Endothelial cell of umbilical vein (primary cell): Measurements from ENCODE around the gene SAMD4A. TPM values are rescaled to one million over a fixed set of nuclear protein-coding genes. Genes with fewer than 3 reads are reported as not detected.

ENCODE experiments used
- BruUV-seq: library from RNA; stranded (reverse); fragments of 400-500 nt; replicated peaks from 2 replicates; lab custom pipeline; 2021; lab: Mats Ljungman, UMichigan
- CTCF ChIA-PET: fragments of 300-600, 350-600 bp; sonication (Branson Sonifier 250); formaldehyde crosslinking; loops from one replicate; lab custom pipeline; 2021; ENCODE audit warnings: antibody characterized with exemption, inconsistent platforms; lab: Charles Lee
- POLR2A ChIA-PET: fragments of 300-600, 350-600 bp; sonication (Branson Sonifier 250); formaldehyde crosslinking; loops from one replicate; lab custom pipeline; 2021; ENCODE audit warnings: antibody characterized with exemption, inconsistent platforms; lab: Charles Lee
- DNase-seq: peaks from one replicate; pipeline ENCODE4 v3.0.0-alpha.2; 2011; ENCODE audit warnings: low read depth, low spot score
- FAIRE-seq: peaks from 2 replicates; lab custom pipeline; 2011; peaks lifted over from hg19 to GRCh38; lab: Jason Lieb, UNC
- H2AFZ ChIP-seq: 2 replicates; pipeline ENCODE4 v1.6.0; 2012; ENCODE audit warnings: low read depth, low read length, control low read depth, inconsistent platforms
- H3K27ac ChIP-seq: 2 replicates; pipeline ENCODE4 v1.5.1; 2011; ENCODE audit warnings: low read depth, mild to moderate bottlenecking, control low read depth, low read length, moderate library complexity; ENCODE audit not compliant: insufficient read depth
- H3K27me3 ChIP-seq, 2 experiments: 2 replicates each; pipeline versions ENCODE4 v1.6.0 to v1.6.1; 2011; ENCODE audit warnings: low read length in 2 of 2, mixed read lengths in 1 of 2; ENCODE audit not compliant: control insufficient read depth in 2 of 2, insufficient read depth in 2 of 2
- H3K36me3 ChIP-seq, 2 experiments: 2 replicates in 1 of 2; 3 replicates in 1 of 2; pipeline ENCODE4 v1.5.1; 2011; ENCODE audit warnings: low read length in 2 of 2, mild to moderate bottlenecking in 1 of 2, moderate library complexity in 1 of 2; ENCODE audit not compliant: control insufficient read depth in 2 of 2, insufficient read depth in 2 of 2; ENCODE audit errors: extremely low read depth in 1 of 2
- H3K4me1 ChIP-seq: 3 replicates; pipeline ENCODE4 v1.5.1; 2011; ENCODE audit warnings: mild to moderate bottlenecking, low read length; ENCODE audit not compliant: control insufficient read depth, insufficient read depth; ENCODE audit errors: extremely low read depth
- H3K4me2 ChIP-seq: 2 replicates; pipeline ENCODE4 v1.6.1; 2011; ENCODE audit warnings: low read length, control low read depth, mixed read lengths; ENCODE audit not compliant: insufficient read depth
- H3K4me3 ChIP-seq, 3 experiments: fragments of 200-600 bp in 1 of 3; sonication (generic), shearing (Covaris generic) in 1 of 3; replicated peaks in 1 of 3; 2 replicates each; pipeline ENCODE4 v1.5.1; 2011 to 2016; ENCODE audit warnings: control low read depth in 3 of 3, low read length in 3 of 3, mild to moderate bottlenecking in 2 of 3, inconsistent platforms in 1 of 3, low read depth in 1 of 3, moderate library complexity in 1 of 3; ENCODE audit not compliant: insufficient read depth in 1 of 3
- H3K79me2 ChIP-seq: 2 replicates; pipeline ENCODE4 v1.6.0; 2012; ENCODE audit warnings: low read length, inconsistent platforms; ENCODE audit not compliant: control insufficient read depth, insufficient read depth
- H3K9ac ChIP-seq: replicated peaks from 2 replicates; pipeline ENCODE3; 2011; ENCODE audit warnings: low read length, control low read depth; ENCODE audit not compliant: insufficient read depth; ENCODE audit errors: extremely low read depth
- H3K9me1 ChIP-seq: replicated peaks from 3 replicates; pipeline ENCODE4 v1.6.0; 2011; ENCODE audit warnings: mild to moderate bottlenecking, low read length; ENCODE audit not compliant: control insufficient read depth, insufficient read depth; ENCODE audit errors: extremely low read depth
- H3K9me3 ChIP-seq: replicated peaks from 2 replicates; pipeline ENCODE4 v1.5.1; 2012; ENCODE audit warnings: low read length, inconsistent platforms; ENCODE audit not compliant: control insufficient read depth, insufficient read depth
- H4K20me1 ChIP-seq: replicated peaks from 2 replicates; pipeline ENCODE3; 2011; ENCODE audit warnings: mild to moderate bottlenecking, low read length; ENCODE audit not compliant: control insufficient read depth, insufficient read depth; ENCODE audit errors: extremely low read depth
- EZH2 ChIP-seq: IDR thresholded peaks from 2 replicates; pipeline ENCODE4 v1.6.1; 2012; ENCODE audit warnings: borderline replicate concordance, low read depth, mild to moderate bottlenecking, moderate library complexity, low read length, inconsistent platforms; ENCODE audit not compliant: severe bottlenecking
- FOS ChIP-seq: IDR thresholded peaks from 2 replicates; pipeline ENCODE4 v1.6.1; 2011; ENCODE audit warnings: mild to moderate bottlenecking, low read length, moderate library complexity, borderline replicate concordance; ENCODE audit not compliant: insufficient read depth
- GATA2 ChIP-seq: IDR thresholded peaks from 2 replicates; pipeline ENCODE4 v1.7.0; 2011; ENCODE audit warnings: low read depth, mild to moderate bottlenecking, moderate library complexity, mixed read lengths, low read length; ENCODE audit not compliant: insufficient read length, insufficient read depth
- JUN ChIP-seq: IDR thresholded peaks from 2 replicates; pipeline ENCODE4 v1.6.1; 2011; ENCODE audit warnings: borderline replicate concordance, low read depth; ENCODE audit not compliant: insufficient read length, insufficient read depth
- MAX ChIP-seq: IDR thresholded peaks from 2 replicates; pipeline ENCODE4 v1.6.1; 2011; ENCODE audit not compliant: insufficient read depth, insufficient read length
- MYC ChIP-seq: IDR thresholded peaks from one replicate; pipeline ENCODE4 v1.6.1; 2011; ENCODE audit warnings: mild to moderate bottlenecking, low read depth, low read length
- POLR2A ChIP-seq: IDR thresholded peaks from 2 replicates; pipeline ENCODE4 v1.6.1; 2012; ENCODE audit warnings: low read depth, mild to moderate bottlenecking, control low read depth, low read length
- POLR2AphosphoS5 ChIP-seq: IDR thresholded peaks from 2 replicates; pipeline ENCODE4 v1.6.1; 2012; ENCODE audit warnings: low read depth, mild to moderate bottlenecking, control low read depth, low read length, moderate library complexity; ENCODE audit not compliant: insufficient read depth
- dilution Hi-C: fragments of 300-500 bp; cut with MboI; formaldehyde crosslinking; loops from one replicate; pipeline ENCODE4 v1.15.0; 2019; ENCODE audit warnings: low sequenced_read_pairs; ENCODE audit not compliant: extremely low pct_ligation_motif_present
- intact Hi-C: fragments of 100-400 bp; cut with micrococcal nuclease; formaldehyde crosslinking; loops from one replicate; pipeline ENCODE4 v1.10.0; 2022
- polyA plus RNA-seq, 4 experiments: library from polyadenylated mRNA; depleted of rRNA in 3 of 4; stranded (reverse) in 3 of 4; unstranded in 1 of 4; fragments of >200 nt; gene quantifications; 2 replicates each; pipeline versions ENCODE4 v1.2.1 to v1.2.3, GENCODE V29; 2011 to 2012; ENCODE audit warnings: missing spikeins in 1 of 4
- total RNA-seq: library from RNA; stranded (reverse); gene quantifications from 2 replicates; pipeline ENCODE4 v1.2.3, GENCODE V29; 2021

SAMD4A gene
- total and polyA plus RNA-seq, 2 donors (not counting 3 experiments of a cell fraction or from before 2014, with no cell fraction given): 37.7 to 95.3 TPM

DNA sequence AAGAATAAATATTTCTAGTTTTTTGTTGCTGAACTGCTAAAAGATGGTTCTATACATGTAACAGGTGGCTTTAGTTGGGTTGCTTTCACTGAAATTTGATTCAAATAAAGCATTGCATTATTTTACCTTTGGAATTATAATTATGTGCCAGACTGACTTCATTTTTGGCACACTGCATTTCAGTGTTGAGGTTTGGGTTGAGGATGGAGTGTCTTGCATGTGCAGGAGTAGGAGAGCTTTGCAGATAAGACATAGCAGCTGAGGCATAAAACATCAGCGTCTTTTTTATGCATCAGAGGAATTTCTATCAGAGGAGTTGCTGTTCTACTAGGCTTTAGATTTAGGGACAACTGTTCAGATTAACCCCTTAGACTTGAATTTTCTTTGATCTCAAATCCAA lies 17.2 kb downstream of the SAMD4A start:
- Histone ChIP-seq H3K4me1 (no peaks in the 10 kb centered on the region), H3K27ac (no peak overlapping the region), H2AFZ (no peak overlapping the region), H4K20me1 (peaks cover 8% of the 10 kb centered on the region), H3K27me3 (no peaks in the 10 kb centered on the region), H3K4me3 (no peak overlapping the region), H3K36me3 (peaks cover 5 to 9% of the 10 kb centered on the region in 2 experiments), H3K9me3 (no peaks in the 10 kb centered on the region), H3K9me1 (peaks cover 3% of the 10 kb centered on the region), H3K79me2 (peaks cover 89% of the 10 kb centered on the region), H3K4me2 (no peak overlapping the region), H3K9ac (no peak overlapping the region)
- no peak for TF ChIP-seq EZH2
- DNase-seq (no peak), FAIRE-seq (no peak)
- dilution Hi-C loops (no loop called here), intact Hi-C loops (no loop called here)
- no TSS peak for BruUV-seq
- ChIA-PET POLR2A (no interaction called here), CTCF (no interaction called here)

DNA sequence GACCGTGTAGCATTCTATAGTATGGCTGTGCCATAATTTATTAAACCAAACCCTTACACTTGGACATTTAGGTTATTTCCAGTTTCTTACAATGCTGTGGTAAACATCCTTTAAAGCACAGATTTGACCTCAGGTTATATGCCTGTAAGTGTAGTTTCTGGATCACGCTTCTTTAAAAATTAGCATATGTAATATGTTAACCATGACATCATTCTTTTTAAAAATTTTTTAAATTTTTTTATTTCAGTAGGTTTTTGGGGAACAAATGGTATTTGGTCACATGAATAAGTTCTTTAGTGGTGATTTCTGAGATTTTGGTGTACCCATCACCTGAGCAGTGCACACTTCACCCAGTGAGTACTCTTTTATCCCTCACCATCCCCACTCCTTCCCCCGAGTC lies 18.3 kb downstream of the SAMD4A start:
- intact Hi-C loops: no loop called here
- Histone ChIP-seq H3K9me1 (peaks cover 3% of the 10 kb centered on the region), H4K20me1 (peaks cover 8% of the 10 kb centered on the region), H3K79me2 (peaks cover 89% of the 10 kb centered on the region), H2AFZ (no peak overlapping the region), H3K27ac (no peak overlapping the region), H3K27me3 (no peaks in the 10 kb centered on the region), H3K9ac (no peak overlapping the region), H3K36me3 (peaks cover 5 to 9% of the 10 kb centered on the region in 2 experiments), H3K4me1 (no peaks in the 10 kb centered on the region), H3K4me3 (no peak overlapping the region), H3K9me3 (no peaks in the 10 kb centered on the region), H3K4me2 (no peak overlapping the region)
- no peak for TF ChIP-seq GATA2
- no peak for TF ChIP-seq EZH2
- no peak for TF ChIP-seq POLR2A
- no peak for TF ChIP-seq MYC
- TF ChIP-seq POLR2AphosphoS5: no peak
- no peak for TF ChIP-seq JUN
- no peak for TF ChIP-seq MAX
- no peak for TF ChIP-seq FOS
- no peak for FAIRE-seq
- CTCF ChIA-PET: no interaction called here
- dilution Hi-C loops: no loop called here
- BruUV-seq: no TSS peak
- POLR2A ChIA-PET: no interaction called here
- DNase-seq: no peak
